Putamen (tissue), 1 donor: ENCODE results near the gene KIF13A.
"Not testable (repeated sequence)": the region's sequence is repeated elsewhere in the genome, so short reads cannot be mapped to it uniquely, and the experiment has no call there.

ENCODE experiments used
- DNase-seq: peaks from one replicate; pipeline ENCODE4 v3.0.0-alpha.2; 2016; ENCODE audit warnings: low spot score

The KIF13A gene

DNA sequence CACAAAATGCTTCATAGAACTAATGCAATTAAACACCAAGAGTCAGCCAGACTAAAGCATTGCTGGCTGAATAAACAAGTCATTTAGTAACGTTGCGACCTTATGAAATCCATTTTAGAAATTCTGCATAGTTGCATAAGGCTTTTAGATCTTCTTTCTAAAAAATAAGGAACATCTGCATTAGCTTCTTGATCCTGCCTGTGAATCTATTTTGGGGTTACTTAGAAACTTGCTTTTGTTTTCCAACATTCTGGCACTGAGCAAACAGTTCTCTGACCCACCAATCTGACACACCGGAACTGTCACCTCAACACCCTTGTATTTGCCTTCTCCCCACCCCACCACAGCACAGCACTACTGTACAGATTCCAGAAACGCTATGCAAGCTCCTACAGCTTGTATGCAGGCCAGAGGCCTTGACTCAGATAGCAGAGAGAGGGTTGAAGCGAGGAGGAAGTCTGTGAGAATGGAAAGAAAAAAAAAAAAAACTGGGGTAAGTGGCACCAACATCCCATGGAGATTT is 55.0 kb downstream of the KIF13A start:
- DNase-seq, result no peak

DNA sequence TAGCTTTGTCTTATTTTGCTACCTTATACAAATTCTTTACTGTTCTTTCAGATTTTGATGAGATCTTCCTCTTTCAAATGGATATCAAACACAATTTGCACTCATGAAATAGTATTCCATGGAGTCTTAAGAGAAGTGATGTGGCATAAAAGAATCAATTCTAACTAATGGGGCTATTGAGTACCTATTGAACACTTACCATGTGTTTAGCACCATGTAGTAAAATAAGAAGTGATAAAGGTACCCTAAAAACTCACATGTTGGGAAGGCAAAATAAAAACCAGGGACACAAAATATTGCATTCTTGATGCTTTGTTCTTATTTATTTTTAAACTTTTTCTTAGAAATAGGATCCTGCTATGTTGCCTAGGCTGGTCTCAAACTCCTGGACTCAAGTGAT is 56.2 kb downstream of the KIF13A start:
- DNase-seq, result no peak

DNA sequence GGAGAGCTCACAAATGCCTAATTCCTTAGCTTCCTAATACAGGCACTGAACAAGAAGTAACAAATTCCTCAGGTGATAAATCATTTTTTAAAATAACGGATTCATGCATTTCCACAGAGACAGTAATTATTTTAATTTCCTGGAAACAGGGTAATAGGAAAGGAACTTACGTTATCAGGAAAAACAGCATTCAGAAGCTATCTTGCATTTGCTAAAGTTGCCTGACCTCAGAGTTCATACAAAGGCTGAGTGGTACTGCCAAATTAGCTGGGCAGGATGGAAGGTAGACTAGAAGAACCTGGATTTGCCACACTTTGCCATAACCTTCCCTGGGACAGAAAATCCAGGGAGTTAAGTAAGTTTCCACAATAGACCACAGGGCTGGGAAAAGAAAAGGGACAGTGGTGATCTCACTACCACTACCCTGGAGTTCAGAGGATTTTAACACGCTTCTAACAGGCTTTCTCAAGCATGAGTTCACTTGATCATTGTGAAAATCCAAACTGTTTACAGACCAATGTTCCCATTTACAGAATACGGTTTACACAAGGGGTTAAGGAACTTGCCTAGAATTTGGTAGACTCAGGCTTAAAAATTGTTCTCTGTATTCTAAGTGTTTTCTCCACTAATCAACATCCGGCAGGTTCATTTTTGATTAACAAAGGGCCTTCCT is 57.0 kb downstream of the KIF13A start:
- no peak for DNase-seq

DNA sequence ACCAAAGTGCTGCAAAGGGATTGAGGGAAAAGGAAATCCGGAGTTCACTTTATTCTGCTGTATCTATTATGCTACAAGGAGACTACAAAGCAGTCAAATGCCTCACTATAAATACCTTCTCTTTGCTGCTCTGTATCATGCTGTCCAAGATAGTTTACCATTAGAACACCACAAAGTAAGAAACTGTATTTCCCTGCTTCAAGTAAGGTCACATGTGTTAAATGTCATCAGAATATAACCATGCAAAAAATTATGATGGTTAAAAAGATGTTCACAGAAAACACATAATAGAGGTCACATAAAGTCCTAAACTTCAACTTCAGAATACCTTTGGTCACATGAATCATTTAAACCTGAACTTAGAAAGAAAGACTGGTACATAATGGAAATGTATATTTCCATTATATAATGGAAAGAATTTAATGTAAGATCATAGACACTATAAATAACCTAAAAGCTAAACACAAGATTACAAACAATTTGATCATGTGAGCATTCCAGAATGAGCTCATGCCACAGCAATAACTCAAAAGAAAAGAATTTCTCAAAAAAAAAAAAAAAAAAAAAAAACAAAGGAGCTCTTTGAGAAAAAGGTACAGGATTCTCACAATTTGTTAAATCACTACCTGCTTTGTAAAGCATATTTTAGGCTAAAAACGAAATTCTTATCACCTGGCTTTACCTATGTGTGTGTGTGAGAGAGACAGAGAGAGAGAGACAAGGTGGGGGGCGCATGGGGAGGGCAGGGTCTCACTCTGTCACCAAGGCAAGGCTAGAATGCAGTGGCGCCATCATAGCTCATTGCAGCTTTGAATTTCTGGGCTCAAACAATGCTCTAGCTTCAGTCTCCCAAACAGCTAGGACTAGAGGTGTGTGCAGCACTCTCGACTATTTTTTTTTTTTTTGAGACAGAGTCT is 58.7 kb downstream of the KIF13A start:
- DNase-seq, result no peak

DNA sequence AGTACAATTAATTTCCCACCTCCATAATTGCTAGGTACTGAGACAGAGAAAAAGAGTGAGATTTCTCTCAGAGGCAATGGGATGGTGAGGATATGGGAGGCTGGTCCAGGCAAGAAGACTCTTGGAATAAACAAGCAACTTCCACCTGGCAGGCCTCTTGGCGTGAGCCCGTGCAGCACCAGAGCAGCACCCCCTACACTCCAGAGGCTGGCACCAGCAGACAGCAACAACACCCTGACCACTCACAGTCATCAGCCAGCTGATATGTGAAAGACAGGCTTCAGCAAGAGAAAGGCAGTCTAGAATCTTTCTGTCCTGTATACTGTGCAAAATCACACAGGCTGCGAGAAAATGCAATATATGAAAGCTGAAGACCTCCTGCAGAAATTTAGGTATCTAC is 59.7 kb downstream of the KIF13A start:
- DNase-seq, result no peak

DNA sequence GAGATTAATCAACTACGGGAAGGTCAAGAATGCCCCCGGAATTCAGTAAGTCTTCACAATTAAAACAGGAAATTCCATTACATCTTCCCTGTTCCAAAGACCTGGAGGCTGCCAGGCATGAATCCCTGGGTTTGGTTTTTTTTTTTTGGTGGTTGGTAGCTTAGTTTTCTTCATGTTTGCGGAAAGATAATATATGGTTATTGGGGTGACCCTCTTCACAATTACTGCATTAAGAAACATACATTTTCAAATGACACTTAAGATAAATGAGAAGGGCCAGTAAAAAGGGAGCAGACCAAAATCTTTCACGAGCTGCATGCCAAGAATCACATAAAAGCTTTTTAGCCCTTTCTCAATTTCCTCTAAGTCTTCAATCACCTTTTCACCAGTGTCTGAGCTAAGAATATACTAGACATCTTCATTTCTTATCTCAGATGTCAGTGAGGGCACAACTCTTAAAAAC is 64.0 kb downstream of the KIF13A start:
- no peak for DNase-seq

DNA sequence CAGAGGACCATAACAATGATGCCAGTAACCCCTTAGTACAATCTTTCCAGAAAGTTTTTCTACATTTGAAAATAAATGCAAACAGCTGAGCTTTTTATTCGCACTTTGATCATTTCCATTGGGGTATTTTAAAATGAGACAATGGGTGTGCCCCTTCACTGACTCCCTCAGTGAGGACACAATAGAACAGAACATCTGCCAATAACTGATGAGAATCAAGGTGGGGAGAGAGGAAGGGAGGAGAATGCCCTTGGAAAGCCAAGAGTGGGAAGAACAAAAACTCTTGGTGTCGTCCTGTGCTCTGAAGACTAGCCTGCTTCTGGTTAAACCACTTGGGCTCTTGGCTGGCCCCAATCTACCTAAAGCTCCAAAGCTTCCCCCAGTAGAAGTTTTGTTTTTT is 66.0 kb downstream of the KIF13A start:
- no peak for DNase-seq

DNA sequence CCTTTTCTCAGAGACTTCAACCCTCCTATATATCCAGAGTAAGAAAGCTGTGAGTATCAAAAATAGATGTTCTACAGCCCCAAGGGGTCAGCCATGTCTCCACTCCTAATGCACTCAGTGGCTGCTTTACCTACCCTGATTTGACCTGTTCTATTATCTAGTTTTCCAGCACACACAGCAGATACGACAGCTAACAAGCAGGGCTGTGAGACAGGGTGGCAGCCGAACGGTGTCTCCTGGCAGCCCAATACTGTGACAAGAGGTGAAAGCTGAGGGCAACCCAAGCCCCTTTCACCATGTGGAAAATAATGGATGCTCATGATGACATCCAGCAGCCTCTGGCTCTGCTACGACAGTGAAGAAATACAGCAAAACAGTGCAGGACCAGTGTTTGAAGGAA is 67.9 kb downstream of the KIF13A start:
- DNase-seq, result no peak

DNA sequence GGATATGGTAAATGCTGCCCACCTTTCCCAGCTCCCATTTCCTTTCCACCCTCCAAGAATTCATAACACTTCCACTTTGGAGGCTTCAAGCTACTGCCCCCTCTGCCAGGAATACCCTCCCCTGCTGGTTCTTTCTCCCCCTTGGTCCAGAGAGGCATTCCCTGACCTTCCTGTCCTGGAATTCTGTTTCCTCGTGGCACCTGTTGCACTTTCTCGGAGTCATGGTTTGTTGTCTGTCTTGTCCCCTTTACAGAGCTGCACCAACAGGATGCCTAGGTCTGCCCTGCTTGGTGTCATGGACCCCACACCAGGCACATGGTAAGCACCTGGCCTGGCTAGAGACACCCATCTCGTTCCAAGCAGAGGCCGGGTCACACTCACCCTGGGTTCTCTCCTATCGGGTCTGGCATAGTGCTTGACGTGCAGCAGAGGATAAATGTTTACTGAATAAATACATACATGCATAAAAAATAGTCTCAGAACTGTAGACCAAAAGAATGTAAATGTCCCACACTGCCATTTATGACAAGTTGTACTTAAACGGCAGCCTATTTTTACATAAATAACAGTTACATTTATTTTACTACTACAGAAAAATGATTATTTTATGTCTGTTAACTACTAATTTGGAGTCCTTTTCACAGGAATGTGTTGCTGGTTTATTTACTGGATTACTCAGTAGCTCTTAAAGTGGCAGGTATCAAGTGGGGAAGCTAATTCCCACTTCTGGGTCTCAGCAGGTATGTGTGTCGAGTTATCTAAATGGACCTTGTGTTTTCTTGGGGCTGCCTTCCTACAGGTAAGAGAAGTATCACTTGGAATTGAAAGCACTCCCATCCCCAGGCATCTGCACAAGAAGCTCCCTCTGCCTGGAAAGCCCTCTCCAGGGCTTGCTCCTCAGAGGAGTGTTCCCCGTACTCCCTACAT is 69.3 kb downstream of the KIF13A start:
- no peak for DNase-seq

DNA sequence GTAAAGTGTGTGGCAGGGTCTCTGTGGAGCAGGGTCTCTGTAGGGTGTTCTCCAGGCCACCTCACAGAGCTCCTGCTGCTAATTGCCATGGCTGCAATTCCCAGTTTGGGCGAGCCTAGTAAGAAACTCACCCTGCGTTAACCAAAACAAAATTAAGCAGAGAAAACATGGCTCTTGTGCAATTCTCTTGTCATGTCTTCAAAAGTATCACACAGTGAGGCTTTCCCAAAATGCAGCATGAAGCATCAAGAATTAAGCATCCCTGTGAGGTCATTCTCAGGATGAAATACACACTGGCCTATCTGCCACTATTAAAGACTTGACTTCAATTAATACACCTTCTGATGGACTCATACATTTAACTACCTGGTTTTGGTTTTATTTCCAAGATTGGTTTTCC is 72.8 kb downstream of the KIF13A start:
- DNase-seq, result no peak

DNA sequence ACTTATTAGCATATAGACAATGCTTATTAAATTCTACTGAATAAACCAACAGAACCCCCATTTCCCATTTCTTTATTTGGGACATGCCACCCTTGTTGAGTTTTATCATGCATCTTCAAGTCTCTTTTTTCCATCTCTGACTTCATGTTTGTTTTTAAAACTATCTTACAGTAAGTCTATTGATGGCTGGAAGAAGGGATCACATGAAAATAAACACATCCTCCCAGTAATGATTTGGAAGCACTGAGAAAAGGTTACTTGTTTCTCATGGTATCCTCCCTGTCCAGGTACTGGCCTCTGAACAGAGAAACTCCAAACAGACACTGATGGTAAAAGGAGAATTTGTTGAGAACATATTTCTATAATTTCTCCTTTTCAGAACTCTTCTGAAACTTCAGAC is 74.9 kb downstream of the KIF13A start:
- DNase-seq, result no peak

DNA sequence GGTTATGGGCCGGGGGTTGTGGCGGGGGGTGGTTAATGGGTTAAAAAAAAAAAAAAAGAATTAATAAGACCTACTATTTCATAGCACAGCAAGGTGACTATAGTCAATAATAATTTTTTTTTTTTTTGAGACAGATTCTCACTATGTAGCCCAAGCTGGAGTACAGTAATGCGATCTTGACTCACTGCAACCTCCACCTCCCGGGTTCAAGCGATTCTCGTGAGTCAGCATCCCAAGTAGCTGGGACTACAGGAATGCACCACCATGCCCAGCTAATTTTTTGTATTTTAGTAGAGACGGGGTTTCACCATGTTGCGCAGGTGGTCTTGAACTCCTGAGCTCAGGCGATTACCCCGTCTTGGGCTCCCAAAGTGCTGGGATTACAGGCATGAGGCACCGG is 75.8 kb downstream of the KIF13A start:
- not testable (repeated sequence) for DNase-seq

DNA sequence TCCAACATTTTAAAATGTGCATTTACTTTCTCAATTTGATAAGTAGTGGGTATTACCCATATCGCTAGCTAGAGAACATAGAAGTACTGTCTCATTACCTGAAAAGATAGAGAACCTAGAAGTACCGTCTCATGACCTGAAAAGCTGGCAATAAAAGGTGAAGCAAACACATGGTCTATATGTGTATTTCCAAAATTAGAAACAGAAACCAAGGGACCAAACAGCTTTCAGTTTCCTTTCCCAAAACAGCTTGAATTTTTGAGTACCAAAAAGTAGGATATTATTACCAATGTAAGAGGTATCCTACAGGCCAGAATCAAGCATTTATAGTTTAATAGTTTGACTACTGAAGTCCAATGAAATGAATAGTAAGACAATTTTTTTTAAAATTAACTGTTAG is 77.2 kb downstream of the KIF13A start:
- no peak for DNase-seq

DNA sequence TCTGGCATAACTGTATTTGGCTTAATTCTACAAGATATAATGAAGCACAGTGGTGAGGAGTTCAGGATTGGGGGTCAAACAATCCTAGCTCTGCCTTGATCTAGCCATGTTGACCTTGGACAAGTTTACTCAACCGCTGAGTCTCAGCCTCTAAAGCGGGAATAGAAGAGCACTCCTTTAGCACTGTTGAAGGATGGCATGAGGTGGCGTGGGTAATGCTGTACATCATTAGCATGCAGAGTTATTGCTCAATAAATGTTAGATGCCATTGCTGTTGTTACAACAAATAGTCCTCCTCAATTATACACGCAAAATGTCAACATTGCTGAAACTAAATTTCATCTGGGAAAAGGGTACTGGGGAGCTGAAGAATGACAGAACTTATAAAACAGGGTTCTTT is 78.6 kb downstream of the KIF13A start:
- no peak for DNase-seq

DNA sequence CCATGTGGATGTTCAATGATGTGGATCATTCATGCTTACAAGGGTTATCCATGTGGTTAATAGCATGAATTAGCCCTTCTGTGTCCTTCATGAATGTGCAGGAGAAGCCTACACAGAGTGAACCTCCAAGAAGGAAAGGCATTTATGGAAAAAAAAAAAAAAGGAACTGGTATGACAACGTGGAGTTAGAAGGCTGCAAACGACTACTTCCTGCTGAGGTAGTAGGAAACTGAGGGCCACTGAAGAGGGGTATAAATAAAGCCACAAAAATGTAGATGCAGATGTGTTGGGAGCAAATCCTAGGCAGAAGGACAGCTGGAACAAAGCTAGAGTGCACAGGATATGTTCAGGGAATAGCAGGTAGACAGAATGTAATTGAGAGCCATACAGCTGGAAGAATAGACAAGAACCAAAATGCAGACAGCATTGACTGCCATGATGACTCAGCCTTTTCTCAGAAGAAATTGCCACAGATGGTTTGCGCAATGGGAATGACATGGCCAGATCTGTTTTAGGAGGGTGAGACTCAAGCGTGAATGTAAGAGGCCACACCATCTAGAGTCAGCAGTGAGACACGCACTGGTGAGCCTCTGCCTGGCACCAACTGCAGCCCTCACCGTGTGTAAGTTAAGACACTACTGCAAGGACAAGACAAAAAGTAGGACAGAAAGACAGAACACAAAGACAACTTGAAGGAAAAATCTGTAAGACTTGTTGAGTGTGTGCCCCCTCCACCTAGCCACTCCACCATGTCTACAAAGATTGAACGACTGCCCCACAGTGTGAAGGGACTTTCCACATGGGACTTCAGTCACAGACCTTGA is 79.8 kb downstream of the KIF13A start:
- DNase-seq, result peak; percentile 29

DNA sequence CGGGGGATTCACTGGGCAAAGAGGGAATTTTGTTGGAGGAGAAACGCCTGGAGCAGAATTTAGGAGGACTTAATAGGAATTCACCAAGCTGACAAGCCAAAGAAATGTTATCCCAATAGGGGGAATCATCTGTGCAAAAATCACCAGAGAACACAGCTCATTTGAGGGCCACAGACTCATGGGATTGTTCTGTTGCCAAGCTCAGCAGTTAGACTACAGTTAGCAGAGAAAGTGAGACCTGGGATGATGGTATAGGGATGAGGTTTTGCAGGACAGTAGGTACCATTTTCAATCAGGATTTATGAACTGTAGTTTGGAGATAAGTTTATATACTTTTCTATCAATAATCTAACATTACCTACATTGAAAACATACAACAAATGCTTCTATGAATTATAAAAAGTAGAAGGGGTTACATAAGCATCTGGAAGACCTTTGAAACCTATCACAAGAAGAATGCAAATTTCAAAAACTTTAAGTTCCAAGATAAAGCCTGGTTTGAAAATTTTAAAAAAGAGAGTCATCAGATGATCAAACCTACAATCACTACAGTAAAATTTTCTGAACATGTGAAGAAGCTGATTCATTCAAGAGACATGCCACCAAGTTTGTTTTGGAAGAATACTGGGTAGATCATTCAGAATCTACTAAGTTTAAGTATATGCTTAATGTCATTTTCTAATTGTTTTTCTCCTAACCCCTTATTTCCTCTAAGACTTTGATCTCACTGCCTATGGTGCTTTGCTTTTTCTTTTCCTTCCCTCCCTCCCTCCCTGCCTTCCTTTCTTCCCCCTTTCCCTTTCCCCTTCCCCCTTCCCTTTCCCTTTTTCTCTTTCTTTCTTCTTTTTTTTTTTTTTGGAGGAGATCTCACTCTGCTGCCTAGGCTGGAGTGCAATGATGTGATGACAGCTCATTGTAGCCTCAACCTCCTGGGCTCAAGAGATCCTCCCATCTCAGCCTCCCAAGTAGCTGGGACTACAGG is 81.5 kb downstream of the KIF13A start:
- no peak for DNase-seq

DNA sequence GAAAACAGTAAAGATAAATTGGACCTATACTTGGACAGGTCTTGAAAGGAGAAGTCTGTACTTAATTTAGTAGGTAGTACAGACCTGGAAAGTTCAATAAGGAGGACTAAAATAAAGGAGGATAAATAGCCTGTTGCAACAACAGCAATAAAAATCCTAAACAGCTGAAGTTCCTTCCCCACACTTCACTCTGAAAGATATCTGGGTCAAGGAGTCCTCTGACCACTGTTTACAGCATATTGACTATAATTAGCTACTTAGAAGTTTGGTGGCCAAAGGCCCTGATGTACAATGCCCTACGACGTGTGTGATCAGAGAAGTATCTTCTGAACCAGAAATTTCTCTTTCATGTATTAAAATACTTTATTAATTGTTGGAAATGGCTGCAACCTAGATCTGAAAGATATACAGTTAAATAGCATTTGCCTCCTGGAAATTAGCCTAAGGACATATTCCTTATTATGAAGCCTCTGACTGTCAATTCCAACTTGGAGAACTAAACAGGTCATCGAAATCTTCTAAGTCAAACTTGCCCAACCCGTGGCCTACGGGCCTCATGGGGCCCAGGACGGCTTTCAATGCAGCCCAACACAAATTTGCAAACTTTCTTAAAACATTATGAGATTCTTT is 82.8 kb downstream of the KIF13A start:
- no peak for DNase-seq

DNA sequence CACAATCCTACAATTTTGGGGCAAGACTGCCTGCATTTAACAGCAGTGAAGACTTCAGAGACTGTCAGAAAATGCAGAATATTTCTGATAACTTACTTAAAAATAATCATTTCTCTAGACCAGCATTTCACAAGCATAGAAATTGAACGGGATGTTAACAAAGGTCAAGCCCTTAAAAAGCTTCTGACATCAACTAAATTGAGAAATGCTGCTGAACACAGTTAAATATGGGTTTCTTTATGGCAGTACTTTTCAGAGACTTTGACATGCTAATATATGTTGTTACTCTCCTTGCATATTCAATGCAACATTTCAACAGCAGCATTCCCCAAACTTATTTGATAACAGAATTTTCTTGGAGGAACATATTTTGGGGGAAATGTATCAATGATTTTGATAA is 84.5 kb downstream of the KIF13A start:
- no peak for DNase-seq

DNA sequence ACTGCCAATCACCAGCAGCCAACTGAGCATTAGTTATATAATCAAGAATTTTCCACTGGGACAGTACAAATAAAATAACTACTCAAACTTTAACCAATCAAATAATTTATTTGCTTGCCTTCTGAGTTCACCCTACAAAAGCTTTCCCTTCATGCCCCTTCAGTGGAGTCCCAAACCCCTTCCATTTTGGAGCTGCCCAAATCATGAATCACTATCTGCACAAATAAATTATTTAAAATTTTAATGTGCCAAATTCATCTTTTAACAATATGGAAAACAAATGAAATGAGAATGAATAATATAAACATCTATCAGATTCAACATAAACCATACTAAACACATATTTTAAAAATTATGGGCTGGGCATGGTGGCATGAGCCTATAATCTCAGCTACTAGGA is 85.9 kb downstream of the KIF13A start:
- DNase-seq, result no peak

DNA sequence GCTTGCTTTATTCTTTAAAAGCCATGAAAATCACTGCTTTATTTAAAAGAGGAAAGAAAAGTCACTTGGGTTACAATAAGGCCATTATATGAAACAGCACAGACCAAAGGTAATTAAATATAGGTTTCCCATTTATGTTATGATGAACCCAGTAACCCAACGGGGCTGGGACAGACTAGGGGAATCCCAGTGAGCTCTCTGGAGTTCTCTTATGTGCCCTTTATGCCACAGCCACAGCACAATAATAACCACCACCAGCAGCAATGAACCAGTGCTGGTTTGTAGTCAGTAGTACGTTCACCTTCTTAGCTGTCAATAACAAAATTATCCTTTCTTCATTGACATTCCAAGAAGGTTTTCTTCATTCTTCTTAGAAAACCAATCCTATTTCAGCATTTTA is 87.4 kb downstream of the KIF13A start:
- no peak for DNase-seq
